HG02981 (cell line): ENCODE results near the gene UBLCP1.
A peak's percentile ranks its signal among the peaks of the same experiment; 100 is the strongest.
"Not testable (repeated sequence)": the region's sequence is repeated elsewhere in the genome, so short reads cannot be mapped to it uniquely, and the experiment has no call there.

Experiments used
- ATAC-seq: cut with Tn5 transposase; IDR thresholded peaks from one replicate; pipeline ENCODE4 v1.9.1; 2021; ENCODE audit warnings: mild to moderate bottlenecking, moderate library complexity; ENCODE audit not compliant: unreplicated experiment

UBLCP1 gene

GRCh38 chr5:159249158-159249557 lies 13.9 kb upstream of the UBLCP1 start:
- no peak for ATAC-seq

GRCh38 chr5:159252195-159252594 lies 10.9 kb upstream of the UBLCP1 start:
- no peak for ATAC-seq

GRCh38 chr5:159257007-159257406 lies 6.1 kb upstream of the UBLCP1 start:
- no peak for ATAC-seq

GRCh38 chr5:159257629-159258283 lies 5.3 kb upstream of the UBLCP1 start:
- no peak for ATAC-seq

GRCh38 chr5:159258361-159258760 lies 4.7 kb upstream of the UBLCP1 start:
- no peak for ATAC-seq

- ATAC-seq: not testable (repeated sequence)
Measured at GRCh38 chr5:159260212-159260611, 2.9 kb upstream of the UBLCP1 start.

- peak; percentile 11 for ATAC-seq
Measured at GRCh38 chr5:159262472-159262858, 625 bp upstream of the UBLCP1 start.

- ATAC-seq: peak; percentile 3
Measured at GRCh38 chr5:159263569-159263905, 447 bp downstream of the UBLCP1 start.

- ATAC-seq: not testable (repeated sequence)
Measured at GRCh38 chr5:159266764-159267163, 3.7 kb downstream of the UBLCP1 start.

- ATAC-seq: no peak
Measured at GRCh38 chr5:159269723-159270122, 6.6 kb downstream of the UBLCP1 start.

GRCh38 chr5:159273923-159274322 lies 10.8 kb downstream of the UBLCP1 start:
- no peak for ATAC-seq

GRCh38 chr5:159274676-159275075 lies 11.6 kb downstream of the UBLCP1 start:
- no peak for ATAC-seq

GRCh38 chr5:159286420-159287035 lies 23.4 kb downstream of the UBLCP1 start:
- no peak for ATAC-seq

GRCh38 chr5:159290741-159291140 lies 27.7 kb downstream of the UBLCP1 start:
- no peak for ATAC-seq

- no peak for ATAC-seq
Measured at GRCh38 chr5:159294921-159295320, 31.8 kb downstream of the UBLCP1 start.

GRCh38 chr5:159297300-159297699 lies 34.2 kb downstream of the UBLCP1 start:
- not testable (repeated sequence) for ATAC-seq

- ATAC-seq: no peak
Measured at GRCh38 chr5:159301466-159301865, 38.4 kb downstream of the UBLCP1 start.

GRCh38 chr5:159301929-159302860 lies 39.1 kb downstream of the UBLCP1 start:
- ATAC-seq: not testable (repeated sequence)

- ATAC-seq: no peak
Measured at GRCh38 chr5:159303286-159303685, 40.2 kb downstream of the UBLCP1 start.

GRCh38 chr5:159304961-159305595 lies 42.0 kb downstream of the UBLCP1 start:
- no peak for ATAC-seq

- ATAC-seq: no peak
Measured at GRCh38 chr5:159309689-159310433, 46.8 kb downstream of the UBLCP1 start.
